PFSK-1 (cell line): ENCODE results near the gene EXOC5.

Experiments used
- POLR2AphosphoS5 ChIP-seq: IDR thresholded peaks from 2 replicates; pipeline ENCODE4 v1.6.1; 2012; ENCODE audit warnings: low read depth, mild to moderate bottlenecking, control low read depth, low read length, moderate library complexity
- TAF1 ChIP-seq: IDR thresholded peaks from 2 replicates; pipeline ENCODE4 v1.6.1; 2012; ENCODE audit warnings: low read length, control low read depth, borderline replicate concordance; ENCODE audit not compliant: insufficient read depth
- TF ChIP-seq, protein P1 (sequence below), 2 experiments: IDR thresholded peaks; 2 replicates each; pipeline versions ENCODE4 v1.6.1 to v1.8.0; 2011 to 2012; ENCODE audit warnings: low read depth in 2 of 2, low read length in 2 of 2, control low read depth in 1 of 2, inconsistent platforms in 1 of 2, mild to moderate bottlenecking in 1 of 2, moderate library complexity in 1 of 2; ENCODE audit not compliant: insufficient read depth in 1 of 2

DNA sequence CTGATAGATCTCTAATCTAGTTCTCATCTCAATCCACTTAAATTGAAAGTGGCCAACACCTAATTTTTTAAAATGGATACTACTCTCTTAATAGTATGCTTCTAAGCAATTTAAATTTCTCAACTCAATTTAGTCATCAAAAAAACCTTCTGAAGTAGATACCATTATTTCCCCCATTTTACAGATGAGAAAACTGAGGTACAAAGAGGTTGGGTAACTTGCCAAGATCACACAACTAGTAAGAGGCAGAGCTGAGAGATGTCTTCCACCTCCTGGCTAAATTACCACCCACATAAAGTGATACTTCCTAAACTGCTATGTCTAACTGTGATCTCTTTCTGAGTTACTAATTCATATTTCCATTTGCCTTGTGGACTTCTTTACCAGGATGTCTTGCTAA lies 6.6 kb downstream of the EXOC5 start:
- TF ChIP-seq TAF1 (no peak), POLR2AphosphoS5 (no peak)
- TF ChIP-seq, protein P1, sequence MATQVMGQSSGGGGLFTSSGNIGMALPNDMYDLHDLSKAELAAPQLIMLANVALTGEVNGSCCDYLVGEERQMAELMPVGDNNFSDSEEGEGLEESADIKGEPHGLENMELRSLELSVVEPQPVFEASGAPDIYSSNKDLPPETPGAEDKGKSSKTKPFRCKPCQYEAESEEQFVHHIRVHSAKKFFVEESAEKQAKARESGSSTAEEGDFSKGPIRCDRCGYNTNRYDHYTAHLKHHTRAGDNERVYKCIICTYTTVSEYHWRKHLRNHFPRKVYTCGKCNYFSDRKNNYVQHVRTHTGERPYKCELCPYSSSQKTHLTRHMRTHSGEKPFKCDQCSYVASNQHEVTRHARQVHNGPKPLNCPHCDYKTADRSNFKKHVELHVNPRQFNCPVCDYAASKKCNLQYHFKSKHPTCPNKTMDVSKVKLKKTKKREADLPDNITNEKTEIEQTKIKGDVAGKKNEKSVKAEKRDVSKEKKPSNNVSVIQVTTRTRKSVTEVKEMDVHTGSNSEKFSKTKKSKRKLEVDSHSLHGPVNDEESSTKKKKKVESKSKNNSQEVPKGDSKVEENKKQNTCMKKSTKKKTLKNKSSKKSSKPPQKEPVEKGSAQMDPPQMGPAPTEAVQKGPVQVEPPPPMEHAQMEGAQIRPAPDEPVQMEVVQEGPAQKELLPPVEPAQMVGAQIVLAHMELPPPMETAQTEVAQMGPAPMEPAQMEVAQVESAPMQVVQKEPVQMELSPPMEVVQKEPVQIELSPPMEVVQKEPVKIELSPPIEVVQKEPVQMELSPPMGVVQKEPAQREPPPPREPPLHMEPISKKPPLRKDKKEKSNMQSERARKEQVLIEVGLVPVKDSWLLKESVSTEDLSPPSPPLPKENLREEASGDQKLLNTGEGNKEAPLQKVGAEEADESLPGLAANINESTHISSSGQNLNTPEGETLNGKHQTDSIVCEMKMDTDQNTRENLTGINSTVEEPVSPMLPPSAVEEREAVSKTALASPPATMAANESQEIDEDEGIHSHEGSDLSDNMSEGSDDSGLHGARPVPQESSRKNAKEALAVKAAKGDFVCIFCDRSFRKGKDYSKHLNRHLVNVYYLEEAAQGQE (IDR thresholded peaks at IDR 0.05; ENCODE audit: insufficient read depth in 1 of 2, low read depth in 2 of 2, low read length in 2 of 2) = no peak
